Panc1 (cell line): Measurements from ENCODE around the gene TMCC1.

Experiments
- POLR2AphosphoS5 ChIP-seq: IDR thresholded peaks from 2 replicates; pipeline ENCODE4 v1.6.1; 2012; ENCODE audit warnings: mild to moderate bottlenecking, low read depth, low read length, moderate library complexity
- SIN3A ChIP-seq: IDR thresholded peaks from 2 replicates; pipeline ENCODE4 v1.6.1; 2012; ENCODE audit warnings: low read depth, mild to moderate bottlenecking, low read length, moderate library complexity, borderline replicate concordance; ENCODE audit not compliant: insufficient read depth
- TCF7L2 ChIP-seq: IDR thresholded peaks from 2 replicates; pipeline ENCODE4 v1.6.1; 2011; ENCODE audit warnings: mild to moderate bottlenecking, low read depth, low read length, inconsistent platforms
- TF ChIP-seq, protein P1 (sequence below): fragments of 450-650 bp; IDR thresholded peaks from 2 replicates; pipeline ENCODE4 v1.5.1; 2017; ENCODE audit warnings: mild to moderate bottlenecking
- TF ChIP-seq, protein P2 (sequence below), 2 experiments: IDR thresholded peaks; 2 replicates each; pipeline ENCODE4 v1.6.1; 2011 to 2012; ENCODE audit warnings: low read depth in 2 of 2, control low read depth in 1 of 2, low read length in 1 of 2, mild to moderate bottlenecking in 1 of 2, moderate library complexity in 1 of 2; ENCODE audit not compliant: insufficient read depth in 1 of 2

DNA sequence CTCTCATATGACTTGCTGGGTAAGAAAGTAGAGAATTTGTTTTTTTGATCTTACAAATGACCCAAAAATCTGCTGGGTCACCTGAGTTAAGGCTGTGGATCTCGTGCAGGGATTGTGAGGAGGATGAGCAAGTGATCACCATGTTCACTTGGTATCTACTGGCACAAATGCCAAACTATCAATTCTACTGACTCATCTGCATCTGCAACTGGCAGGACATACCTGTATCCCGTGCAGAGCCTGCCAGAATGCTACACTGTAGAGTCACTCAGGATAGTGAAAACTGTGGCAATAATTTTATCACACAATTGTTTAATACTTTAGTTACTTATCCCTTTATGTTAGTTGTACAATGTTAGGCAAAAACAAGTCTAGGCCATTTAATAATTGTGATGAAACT, 157.4 kb downstream of the TMCC1 start:
- TF ChIP-seq, protein P1, sequence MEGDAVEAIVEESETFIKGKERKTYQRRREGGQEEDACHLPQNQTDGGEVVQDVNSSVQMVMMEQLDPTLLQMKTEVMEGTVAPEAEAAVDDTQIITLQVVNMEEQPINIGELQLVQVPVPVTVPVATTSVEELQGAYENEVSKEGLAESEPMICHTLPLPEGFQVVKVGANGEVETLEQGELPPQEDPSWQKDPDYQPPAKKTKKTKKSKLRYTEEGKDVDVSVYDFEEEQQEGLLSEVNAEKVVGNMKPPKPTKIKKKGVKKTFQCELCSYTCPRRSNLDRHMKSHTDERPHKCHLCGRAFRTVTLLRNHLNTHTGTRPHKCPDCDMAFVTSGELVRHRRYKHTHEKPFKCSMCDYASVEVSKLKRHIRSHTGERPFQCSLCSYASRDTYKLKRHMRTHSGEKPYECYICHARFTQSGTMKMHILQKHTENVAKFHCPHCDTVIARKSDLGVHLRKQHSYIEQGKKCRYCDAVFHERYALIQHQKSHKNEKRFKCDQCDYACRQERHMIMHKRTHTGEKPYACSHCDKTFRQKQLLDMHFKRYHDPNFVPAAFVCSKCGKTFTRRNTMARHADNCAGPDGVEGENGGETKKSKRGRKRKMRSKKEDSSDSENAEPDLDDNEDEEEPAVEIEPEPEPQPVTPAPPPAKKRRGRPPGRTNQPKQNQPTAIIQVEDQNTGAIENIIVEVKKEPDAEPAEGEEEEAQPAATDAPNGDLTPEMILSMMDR = no peak
- TF ChIP-seq, protein P2, sequence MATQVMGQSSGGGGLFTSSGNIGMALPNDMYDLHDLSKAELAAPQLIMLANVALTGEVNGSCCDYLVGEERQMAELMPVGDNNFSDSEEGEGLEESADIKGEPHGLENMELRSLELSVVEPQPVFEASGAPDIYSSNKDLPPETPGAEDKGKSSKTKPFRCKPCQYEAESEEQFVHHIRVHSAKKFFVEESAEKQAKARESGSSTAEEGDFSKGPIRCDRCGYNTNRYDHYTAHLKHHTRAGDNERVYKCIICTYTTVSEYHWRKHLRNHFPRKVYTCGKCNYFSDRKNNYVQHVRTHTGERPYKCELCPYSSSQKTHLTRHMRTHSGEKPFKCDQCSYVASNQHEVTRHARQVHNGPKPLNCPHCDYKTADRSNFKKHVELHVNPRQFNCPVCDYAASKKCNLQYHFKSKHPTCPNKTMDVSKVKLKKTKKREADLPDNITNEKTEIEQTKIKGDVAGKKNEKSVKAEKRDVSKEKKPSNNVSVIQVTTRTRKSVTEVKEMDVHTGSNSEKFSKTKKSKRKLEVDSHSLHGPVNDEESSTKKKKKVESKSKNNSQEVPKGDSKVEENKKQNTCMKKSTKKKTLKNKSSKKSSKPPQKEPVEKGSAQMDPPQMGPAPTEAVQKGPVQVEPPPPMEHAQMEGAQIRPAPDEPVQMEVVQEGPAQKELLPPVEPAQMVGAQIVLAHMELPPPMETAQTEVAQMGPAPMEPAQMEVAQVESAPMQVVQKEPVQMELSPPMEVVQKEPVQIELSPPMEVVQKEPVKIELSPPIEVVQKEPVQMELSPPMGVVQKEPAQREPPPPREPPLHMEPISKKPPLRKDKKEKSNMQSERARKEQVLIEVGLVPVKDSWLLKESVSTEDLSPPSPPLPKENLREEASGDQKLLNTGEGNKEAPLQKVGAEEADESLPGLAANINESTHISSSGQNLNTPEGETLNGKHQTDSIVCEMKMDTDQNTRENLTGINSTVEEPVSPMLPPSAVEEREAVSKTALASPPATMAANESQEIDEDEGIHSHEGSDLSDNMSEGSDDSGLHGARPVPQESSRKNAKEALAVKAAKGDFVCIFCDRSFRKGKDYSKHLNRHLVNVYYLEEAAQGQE (IDR thresholded peaks at IDR 0.05; ENCODE audit: insufficient read depth in 1 of 2, low read depth in 2 of 2, low read length in 1 of 2) = no peak
- TF ChIP-seq POLR2AphosphoS5 (no peak), TCF7L2 (no peak), SIN3A (no peak)
